ENCODE results near the gene ITPR1.

DNA sequence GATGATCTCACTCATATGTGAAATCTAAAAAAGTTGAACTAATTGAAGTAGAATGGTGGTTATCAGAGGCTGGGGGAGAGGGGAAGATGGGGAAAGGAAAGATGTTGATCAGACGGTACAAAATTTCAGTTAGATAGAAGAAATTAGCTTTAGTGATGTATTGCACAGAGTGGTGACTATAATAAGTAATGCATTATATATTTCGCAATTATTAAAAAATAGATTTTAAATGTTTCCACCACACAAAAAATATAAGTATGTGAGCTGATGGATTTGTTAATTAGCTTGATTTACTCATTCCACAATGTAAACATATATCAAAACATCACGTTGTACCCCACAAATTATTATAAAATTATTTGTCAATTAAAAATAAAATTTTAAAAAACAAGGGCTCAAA, 34.2 kb upstream of the ITPR1 start:
- TF ChIP-seq, protein P1, sequence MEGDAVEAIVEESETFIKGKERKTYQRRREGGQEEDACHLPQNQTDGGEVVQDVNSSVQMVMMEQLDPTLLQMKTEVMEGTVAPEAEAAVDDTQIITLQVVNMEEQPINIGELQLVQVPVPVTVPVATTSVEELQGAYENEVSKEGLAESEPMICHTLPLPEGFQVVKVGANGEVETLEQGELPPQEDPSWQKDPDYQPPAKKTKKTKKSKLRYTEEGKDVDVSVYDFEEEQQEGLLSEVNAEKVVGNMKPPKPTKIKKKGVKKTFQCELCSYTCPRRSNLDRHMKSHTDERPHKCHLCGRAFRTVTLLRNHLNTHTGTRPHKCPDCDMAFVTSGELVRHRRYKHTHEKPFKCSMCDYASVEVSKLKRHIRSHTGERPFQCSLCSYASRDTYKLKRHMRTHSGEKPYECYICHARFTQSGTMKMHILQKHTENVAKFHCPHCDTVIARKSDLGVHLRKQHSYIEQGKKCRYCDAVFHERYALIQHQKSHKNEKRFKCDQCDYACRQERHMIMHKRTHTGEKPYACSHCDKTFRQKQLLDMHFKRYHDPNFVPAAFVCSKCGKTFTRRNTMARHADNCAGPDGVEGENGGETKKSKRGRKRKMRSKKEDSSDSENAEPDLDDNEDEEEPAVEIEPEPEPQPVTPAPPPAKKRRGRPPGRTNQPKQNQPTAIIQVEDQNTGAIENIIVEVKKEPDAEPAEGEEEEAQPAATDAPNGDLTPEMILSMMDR (IDR thresholded peaks at IDR 0.05; ENCODE audit: insufficient read depth, low read length) = no peak
- no peak for TF ChIP-seq GABPA (IDR thresholded peaks at IDR 0.05; ENCODE audit: low read depth)
- TF ChIP-seq, protein P2, sequence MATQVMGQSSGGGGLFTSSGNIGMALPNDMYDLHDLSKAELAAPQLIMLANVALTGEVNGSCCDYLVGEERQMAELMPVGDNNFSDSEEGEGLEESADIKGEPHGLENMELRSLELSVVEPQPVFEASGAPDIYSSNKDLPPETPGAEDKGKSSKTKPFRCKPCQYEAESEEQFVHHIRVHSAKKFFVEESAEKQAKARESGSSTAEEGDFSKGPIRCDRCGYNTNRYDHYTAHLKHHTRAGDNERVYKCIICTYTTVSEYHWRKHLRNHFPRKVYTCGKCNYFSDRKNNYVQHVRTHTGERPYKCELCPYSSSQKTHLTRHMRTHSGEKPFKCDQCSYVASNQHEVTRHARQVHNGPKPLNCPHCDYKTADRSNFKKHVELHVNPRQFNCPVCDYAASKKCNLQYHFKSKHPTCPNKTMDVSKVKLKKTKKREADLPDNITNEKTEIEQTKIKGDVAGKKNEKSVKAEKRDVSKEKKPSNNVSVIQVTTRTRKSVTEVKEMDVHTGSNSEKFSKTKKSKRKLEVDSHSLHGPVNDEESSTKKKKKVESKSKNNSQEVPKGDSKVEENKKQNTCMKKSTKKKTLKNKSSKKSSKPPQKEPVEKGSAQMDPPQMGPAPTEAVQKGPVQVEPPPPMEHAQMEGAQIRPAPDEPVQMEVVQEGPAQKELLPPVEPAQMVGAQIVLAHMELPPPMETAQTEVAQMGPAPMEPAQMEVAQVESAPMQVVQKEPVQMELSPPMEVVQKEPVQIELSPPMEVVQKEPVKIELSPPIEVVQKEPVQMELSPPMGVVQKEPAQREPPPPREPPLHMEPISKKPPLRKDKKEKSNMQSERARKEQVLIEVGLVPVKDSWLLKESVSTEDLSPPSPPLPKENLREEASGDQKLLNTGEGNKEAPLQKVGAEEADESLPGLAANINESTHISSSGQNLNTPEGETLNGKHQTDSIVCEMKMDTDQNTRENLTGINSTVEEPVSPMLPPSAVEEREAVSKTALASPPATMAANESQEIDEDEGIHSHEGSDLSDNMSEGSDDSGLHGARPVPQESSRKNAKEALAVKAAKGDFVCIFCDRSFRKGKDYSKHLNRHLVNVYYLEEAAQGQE (IDR thresholded peaks at IDR 0.05; ENCODE audit: insufficient replicate concordance, low read depth) = no peak

Data from HL-60 (cell line).